ENCODE data around the gene CYB5R3.

GRCh38 chr22:42682113-42682851, 33.1 kb upstream of the CYB5R3 start:
- peak in 1 of 4 experiments; percentile 27 for TF ChIP-seq CTCF (IDR thresholded peaks at IDR 0.05)
- no peak for TF ChIP-seq POLR2A (IDR thresholded peaks at IDR 0.05)
- TF ChIP-seq POLR2AphosphoS5 (IDR thresholded peaks at IDR 0.05), result peak; percentile 51

Measured in prostate gland (tissue), 2 donors.